B cell (primary cell): Measurements from ENCODE around the gene CDC42BPG. TPM values are rescaled to one million over a fixed set of nuclear protein-coding genes. Genes with fewer than 3 reads are reported as not detected.
A peak's percentile ranks its signal among the peaks of the same experiment; 100 is the strongest.

Source experiments
- ATAC-seq: fragments of 200-7000 bp; cut with Tn5 transposase; one replicate; pipeline ENCODE4 v1.10.0; 2021; ENCODE audit warnings: low read depth, mild to moderate bottlenecking, moderate number of reproducible peaks, moderate library complexity
- CTCF ChIA-PET: fragments of 350-600 bp; sonication (Branson Sonifier 250); formaldehyde crosslinking; loops from one replicate; lab custom pipeline; 2021; ENCODE audit warnings: antibody characterized with exemption, inconsistent platforms; lab: Charles Lee
- POLR2A ChIA-PET: fragments of 350-600 bp; sonication (Branson Sonifier 250); formaldehyde crosslinking; loops from one replicate; lab custom pipeline; 2021; ENCODE audit warnings: antibody characterized with exemption; lab: Charles Lee
- DNase-seq: peaks from one replicate; pipeline ENCODE4 v3.0.0; 2013
- H2AFZ ChIP-seq: 2 replicates; pipeline ENCODE4 v1.6.1; 2012; ENCODE audit warnings: mild to moderate bottlenecking, low read depth, low read length; ENCODE audit not compliant: insufficient read depth, poor library complexity, severe bottlenecking
- H3K27ac ChIP-seq, 2 donors: 1 replicate in 1 of 2; 2 replicates in 1 of 2; pipeline ENCODE4 v1.5.1; 2012 to 2013; ENCODE audit warnings: low read length in 2 of 2, mild to moderate bottlenecking in 2 of 2, moderate library complexity in 1 of 2
- H3K27me3 ChIP-seq, 4 experiments: fragments of 200-600 bp in 1 of 4; sonication (generic) in 1 of 4; replicated peaks in 1 of 4; 1 replicate in 2 of 4; 2 replicates in 2 of 4; pipeline versions ENCODE4 v1.6.1 to v1.7.0; 2013 to 2016; ENCODE audit warnings: low read length in 3 of 4, mild to moderate bottlenecking in 2 of 4, mixed read lengths in 1 of 4, moderate library complexity in 1 of 4; ENCODE audit not compliant: insufficient read depth in 4 of 4, control insufficient read depth in 3 of 4; ENCODE audit errors: control extremely low read depth in 1 of 4
- H3K36me3 ChIP-seq, 2 experiments: replicated peaks in 1 of 2; 1 replicate in 1 of 2; 2 replicates in 1 of 2; pipeline versions ENCODE4 v1.6.1 to v1.7.1; 2013; ENCODE audit warnings: low read length in 1 of 2; ENCODE audit not compliant: insufficient read depth in 2 of 2, control insufficient read depth in 1 of 2; ENCODE audit errors: control extremely low read depth in 1 of 2, extremely low read depth in 1 of 2
- H3K4me1 ChIP-seq, 2 donors: fragments of 200-600 bp in 1 of 2; sonication (generic) in 1 of 2; 1 replicate in 1 of 2; 2 replicates in 1 of 2; pipeline versions ENCODE4 v1.5.1 to v1.6.1; 2013 to 2017; ENCODE audit warnings: low read length in 2 of 2; ENCODE audit not compliant: control insufficient read depth in 2 of 2, insufficient read depth in 2 of 2
- H3K4me2 ChIP-seq: replicated peaks from 2 replicates; pipeline ENCODE3; 2012; ENCODE audit warnings: mild to moderate bottlenecking, low read depth, low read length; ENCODE audit not compliant: poor library complexity, severe bottlenecking
- H3K4me3 ChIP-seq, 5 experiments: fragments of 200-600 bp in 1 of 5; sonication (generic) in 1 of 5; 1 replicate in 3 of 5; 2 replicates in 2 of 5; pipeline versions ENCODE4 v1.5.1 to v1.7.0; 2011 to 2016; ENCODE audit warnings: low read length in 4 of 5, mild to moderate bottlenecking in 4 of 5, low read depth in 2 of 5, control low read depth in 1 of 5, moderate library complexity in 1 of 5; ENCODE audit not compliant: insufficient read depth in 1 of 5; ENCODE audit errors: control extremely low read depth in 1 of 5, extremely low read depth in 1 of 5
- H3K79me2 ChIP-seq: fragments of 200-600 bp; sonication (generic); one replicate; pipeline ENCODE4 v1.6.0; 2016; ENCODE audit warnings: low read length; ENCODE audit not compliant: control insufficient read depth, insufficient read depth
- H3K9ac ChIP-seq: fragments of 200-600 bp; sonication (generic); 2 replicates; pipeline ENCODE4 v1.6.1; 2017; ENCODE audit warnings: mild to moderate bottlenecking, low read length, moderate library complexity
- H3K9me3 ChIP-seq, 3 donors: one replicate each; pipeline versions ENCODE4 v1.6.1 to v1.7.1; 2013; ENCODE audit warnings: low read length in 2 of 3; ENCODE audit not compliant: control insufficient read depth in 2 of 3, insufficient read depth in 1 of 3; ENCODE audit errors: control extremely low read depth in 1 of 3
- H4K20me1 ChIP-seq: 2 replicates; pipeline ENCODE4 v1.6.0; 2012; ENCODE audit warnings: mild to moderate bottlenecking, low read length; ENCODE audit not compliant: insufficient read depth, control insufficient read depth, poor library complexity, severe bottlenecking
- H3K27ac Mint-ChIP-seq: one replicate; pipeline ENCODE4 v1.8.0; 2021; ENCODE audit warnings: mixed read lengths
- H3K27me3 Mint-ChIP-seq: one replicate; pipeline ENCODE4 v1.8.0; 2021; ENCODE audit warnings: mixed read lengths
- H3K4me1 Mint-ChIP-seq: one replicate; pipeline ENCODE4 v1.8.0; 2021; ENCODE audit warnings: mixed read lengths
- H3K4me3 Mint-ChIP-seq: one replicate; pipeline ENCODE4 v1.8.0; 2021; ENCODE audit warnings: mixed read lengths
- H3K9me3 Mint-ChIP-seq: one replicate; pipeline ENCODE4 v1.8.0; 2022; ENCODE audit warnings: mixed read lengths; ENCODE audit not compliant: insufficient read depth
- CTCF ChIP-seq: fragments of 200-600 bp; IDR thresholded peaks from one replicate; pipeline ENCODE4 v1.8.0; 2022; ENCODE audit warnings: antibody characterized with exemption, mild to moderate bottlenecking
- EZH2 ChIP-seq: IDR thresholded peaks from 2 replicates; pipeline ENCODE4 v1.6.1; 2012; ENCODE audit warnings: borderline replicate concordance, low read depth, mild to moderate bottlenecking, moderate library complexity, low read length; ENCODE audit not compliant: insufficient read depth, poor library complexity, severe bottlenecking
- WGBS: methylation state at CpG from one replicate; pipeline ENCODE4 v1.1.5; 2013; ENCODE audit warnings: missing lambda C conversion rate; ENCODE audit not compliant: insufficient coverage; 5-methylcytosine and 5-hydroxymethylcytosine counted together
- intact Hi-C: fragments of 100-400 bp; cut with micrococcal nuclease; formaldehyde crosslinking; loops from one replicate; pipeline ENCODE4 v1.10.0; 2022
- polyA plus RNA-seq: library from polyadenylated mRNA; depleted of rRNA; stranded (reverse); fragments of >200 nt; gene quantifications from 2 replicates; pipeline ENCODE4 v1.2.3, GENCODE V29; 2012
- total RNA-seq, 2 donors: library from RNA; stranded (reverse); fragments of 120-200 nt in 1 of 2; gene quantifications; 1 replicate in 1 of 2; 2 replicates in 1 of 2; pipeline versions ENCODE4 v1.2.3 to v1.2.4, GENCODE V29; 2013 to 2022

Gene CDC42BPG
- total and polyA plus RNA-seq, 2 donors (not counting 1 experiment from before 2014, with no cell fraction given), result 3.7 to 8.7 TPM

DNA sequence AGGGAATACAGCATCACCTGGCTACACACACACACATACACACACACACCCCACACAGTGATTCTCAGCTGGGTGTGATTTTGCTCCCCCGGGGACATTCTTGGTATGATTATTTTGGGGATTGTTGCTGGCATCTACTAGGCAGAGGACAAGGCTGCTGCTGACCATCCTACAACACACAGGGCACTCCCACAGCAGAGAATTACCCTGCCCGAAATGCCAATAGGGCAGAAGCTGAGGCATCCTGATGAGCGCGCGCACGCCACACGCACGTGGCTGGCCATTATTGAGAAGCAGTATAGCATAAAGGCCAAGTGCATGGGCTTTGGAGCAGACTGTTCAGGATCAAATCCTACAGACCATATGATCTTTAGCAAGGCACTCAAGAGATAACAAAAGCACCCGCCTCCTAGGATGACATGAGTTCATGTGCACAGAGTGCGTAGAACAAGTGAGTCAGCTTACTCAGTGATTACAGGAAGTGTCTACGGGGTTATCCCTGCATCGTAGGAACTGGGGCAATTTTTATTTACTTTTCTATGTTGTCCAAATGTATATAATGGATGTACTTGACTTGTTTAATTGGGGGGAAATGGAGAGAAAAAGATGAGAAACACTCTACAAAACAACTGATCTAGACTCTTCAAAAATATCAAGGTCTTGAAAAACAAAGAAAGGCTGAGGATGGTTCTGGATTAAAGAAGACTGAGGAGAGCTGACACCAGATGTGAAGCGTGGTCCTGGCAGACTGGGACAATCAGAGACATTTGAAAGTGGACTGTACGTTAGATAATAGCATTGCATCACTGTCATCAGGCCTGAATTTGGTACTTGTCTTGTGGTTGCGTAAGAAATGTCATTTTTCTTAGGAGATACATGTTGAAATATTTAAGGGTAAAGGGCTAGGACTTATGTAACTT, 41.2 kb upstream of the CDC42BPG start:
- Mint-ChIP-seq H3K9me3 (no peaks in the 10 kb centered on the region), H3K27me3 (no peaks in the 10 kb centered on the region), H3K27ac (peak overlapping the region; percentile 28), H3K4me1 (peaks cover 34% of the 10 kb centered on the region), H3K4me3 (no peak overlapping the region)
- no peak overlapping the region for H3K9ac ChIP-seq
- 100% methylated on average over 7 of the region's 15 CpGs for WGBS
- H3K36me3 ChIP-seq, result no peaks in the 10 kb centered on the region
- H3K27me3 ChIP-seq, result no peaks in the 10 kb centered on the region
- H2AFZ ChIP-seq, result no peak overlapping the region
- H3K4me3 ChIP-seq, result no peak overlapping the region
- H3K79me2 ChIP-seq, result peaks cover 11% of the 10 kb centered on the region
- ChIA-PET POLR2A (interaction anchor here (5.0 kb wide), 1 partner anchor 37 kb away, joined by 43 read pairs; no protein-coding TSS in a partner anchor), CTCF (interaction anchor here (0.9 to 30.2 kb wide), 5 partner anchors 8 to 104 kb away, joined by 3 to 1254 read pairs (median 5); partner anchors contain the start of gene CDC42BPG)
- no peak overlapping the region for H3K27ac ChIP-seq
- DNase-seq (no peak), ATAC-seq (no peak)
- H3K4me1 ChIP-seq, result peaks cover 21 to 25% of the 10 kb centered on the region in 2 donors
- no peak overlapping the region for H3K4me2 ChIP-seq
- intact Hi-C loops, result no loop called here
- TF ChIP-seq CTCF, result no peak
- no peak for TF ChIP-seq EZH2
- no peaks in the 10 kb centered on the region for H4K20me1 ChIP-seq
- H3K9me3 ChIP-seq, result no peaks in the 10 kb centered on the region

GRCh38 chr11:64884019-64884418, 39.6 kb upstream of the CDC42BPG start:
- Histone ChIP-seq H3K79me2 (peaks cover 9% of the 10 kb centered on the region), H2AFZ (no peak overlapping the region), H3K9ac (no peak overlapping the region), H3K4me3 (no peak overlapping the region), H3K4me1 (peaks cover 37 to 40% of the 10 kb centered on the region in 2 donors), H3K9me3 (no peaks in the 10 kb centered on the region), H3K27me3 (no peaks in the 10 kb centered on the region), H4K20me1 (no peaks in the 10 kb centered on the region), H3K4me2 (no peak overlapping the region), H3K36me3 (no peaks in the 10 kb centered on the region), H3K27ac (no peak overlapping the region)
- CTCF ChIA-PET, result interaction anchor here (2.4 to 30.2 kb wide), 2 partner anchors 10 to 28 kb away, joined by 18 to 1254 read pairs; partner anchors contain the start of gene CDC42BPG
- intact Hi-C loops, result no loop called here
- TF ChIP-seq CTCF (no peak), EZH2 (no peak)
- Mint-ChIP-seq H3K4me3 (no peak overlapping the region), H3K27ac (peak overlapping the region; percentile 37), H3K9me3 (no peaks in the 10 kb centered on the region), H3K4me1 (peaks cover 46% of the 10 kb centered on the region), H3K27me3 (no peaks in the 10 kb centered on the region)
- no peak for DNase-seq
- no peak for ATAC-seq
- 98% methylated on average over 8 of the region's 8 CpGs for WGBS
- POLR2A ChIA-PET, result interaction anchor here (0.7 kb wide), 1 partner anchor 36 kb away, joined by 3 read pairs; no protein-coding TSS in a partner anchor
